ENCODE data around the gene ZMAT5.

GRCh38 chr22:29766632-29767170 is at the start of gene ZMAT5:
- TF ChIP-seq CTCF (conservative IDR thresholded peaks at IDR 0.05 in 1 of 2, IDR thresholded peaks at IDR 0.05 in 1 of 2; ENCODE audit: extremely low read depth in 1 of 2, insufficient read depth in 1 of 2, low read depth in 1 of 2, low read length in 2 of 2), result no peak
- no peak for TF ChIP-seq EZH2 (IDR thresholded peaks at IDR 0.05; ENCODE audit: borderline replicate concordance, low read length)
